NAMALWA (cell line): ENCODE measurements around the gene NAGA.

ENCODE experiments used
- DNase-seq: peaks from one replicate; pipeline ENCODE4 v3.0.0-alpha.2; 2015; ENCODE audit warnings: low spot score

The NAGA gene

GRCh38 chr22:42039271-42039670 is 31.3 kb downstream of the NAGA start:
- no peak for DNase-seq

- DNase-seq, result no peak
These were observed 35.4 kb downstream of the NAGA start for GRCh38 chr22:42035256-42035655.

GRCh38 chr22:42033263-42034181 is 37.1 kb downstream of the NAGA start:
- DNase-seq, result no peak

GRCh38 chr22:42026705-42027104 is 43.9 kb downstream of the NAGA start:
- no peak for DNase-seq

- no peak for DNase-seq
These were observed 45.2 kb downstream of the NAGA start for GRCh38 chr22:42025421-42025820.

- DNase-seq, result peak; percentile 28
These were observed 48.3 kb downstream of the NAGA start for GRCh38 chr22:42022162-42022847.

- DNase-seq, result no peak
These were observed 49.0 kb downstream of the NAGA start for GRCh38 chr22:42021571-42021970.

GRCh38 chr22:42018224-42018623 is 52.4 kb downstream of the NAGA start:
- DNase-seq, result no peak

GRCh38 chr22:42016111-42016510 is 54.5 kb downstream of the NAGA start:
- DNase-seq, result no peak

- no peak for DNase-seq
These were observed 57.2 kb downstream of the NAGA start for GRCh38 chr22:42013385-42013784.

- no peak for DNase-seq
These were observed 59.8 kb downstream of the NAGA start for GRCh38 chr22:42010778-42011177.
